Transverse colon (tissue), 4 donors: ENCODE measurements around the gene PTPN9. TPM values are rescaled to one million over a fixed set of nuclear protein-coding genes. Genes with fewer than 3 reads are reported as not detected.
A peak's percentile ranks its signal among the peaks of the same experiment; 100 is the strongest.

ENCODE experiments used
- DNase-seq: peaks from one replicate; pipeline ENCODE4 v3.0.0-alpha.2; 2019
- H3K27ac ChIP-seq, 4 donors: fragments of 200-600 bp; sonication (generic); 2 replicates each; pipeline ENCODE4 v1.5.1; 2016 to 2018; ENCODE audit warnings: inconsistent platforms in 4 of 4
- H3K27me3 ChIP-seq: fragments of 200-600 bp; sonication (generic); 2 replicates; pipeline ENCODE4 v1.5.1; 2017; ENCODE audit warnings: inconsistent platforms
- H3K36me3 ChIP-seq, 4 donors: fragments of 200-600 bp; sonication (generic); 2 replicates each; pipeline ENCODE4 v1.5.1; 2017 to 2019; ENCODE audit warnings: inconsistent platforms in 4 of 4
- H3K4me1 ChIP-seq, 4 donors: fragments of 200-600 bp; sonication (generic); 2 replicates each; pipeline ENCODE4 v1.5.1; 2017 to 2020; ENCODE audit warnings: inconsistent platforms in 4 of 4
- H3K4me3 ChIP-seq, 4 donors: fragments of 200-600 bp; sonication (generic); 1 replicate in 1 of 4; 2 replicates in 3 of 4; pipeline versions ENCODE4 v1.5.1 to v1.6.1; 2017 to 2019; ENCODE audit warnings: inconsistent platforms in 4 of 4
- H3K9me3 ChIP-seq, 2 donors: fragments of 200-600 bp; sonication (generic); 2 replicates each; pipeline ENCODE4 v1.5.1; 2017 to 2019; ENCODE audit warnings: inconsistent platforms in 2 of 2
- CTCF ChIP-seq, 5 experiments: fragments of 200-600 bp in 3 of 5; fragments of 450-650 bp in 2 of 5; sonication (generic) in 3 of 5; IDR thresholded peaks; 1 replicate in 2 of 5; 2 replicates in 3 of 5; pipeline ENCODE4 v1.5.1; 2016 to 2017; ENCODE audit warnings: antibody characterized with exemption in 5 of 5, inconsistent platforms in 3 of 5, mild to moderate bottlenecking in 2 of 5, moderate library complexity in 1 of 5
- EP300 ChIP-seq: sonication (generic); formaldehyde crosslinking; IDR thresholded peaks from one replicate; pipeline ENCODE4 v1.6.1; 2017; ENCODE audit warnings: antibody characterized with exemption, low read depth
- POLR2A ChIP-seq: fragments of 450-650 bp; IDR thresholded peaks from one replicate; pipeline ENCODE4 v1.6.1; 2016; ENCODE audit warnings: antibody characterized with exemption, mild to moderate bottlenecking, moderate library complexity
- POLR2AphosphoS5 ChIP-seq, 3 donors: sonication (generic); formaldehyde crosslinking; IDR thresholded peaks; one replicate each; pipeline ENCODE4 v1.6.1; 2016; ENCODE audit warnings: antibody characterized with exemption in 3 of 3
- WGBS, 2 donors: methylation state at CpG; one replicate each; pipeline ENCODE4 v1.1.5; 2018; ENCODE audit warnings: low coverage in 1 of 2; 5-methylcytosine and 5-hydroxymethylcytosine counted together
- in situ Hi-C, 4 donors: fragments of 200-750 bp; cut with MboI; loops; one replicate each; pipeline versions ENCODE4 v1.15.0 to v1.15.1; 2017; ENCODE audit warnings: low sequenced_read_pairs in 3 of 4, low pct_ligation_motif_present in 1 of 4, low pct_unique_long_range_greater_than_20kb in 1 of 4
- intact Hi-C: fragments of 100-400 bp; cut with DNase I; formaldehyde crosslinking; loops from one replicate; pipeline ENCODE4 v1.15.1; 2023; ENCODE audit warnings: low total_unique reads
- total RNA-seq, 4 donors: library from RNA; depleted of rRNA; stranded (reverse); fragments of >200 nt; gene quantifications; one replicate each; pipeline ENCODE4 v1.1.0, GENCODE V29; 2016

Gene PTPN9
- total RNA-seq, 4 donors from 2014 or later: 16.5 to 36.3 (median 29.6) TPM

- no peaks in the 10 kb centered on the region for H3K9me3 ChIP-seq
- H3K4me3 ChIP-seq: peak overlapping the region; percentile 39 to 86 (median 58)
- intact Hi-C loops: no loop called here
- peak; percentile 53 to 82 (median 74) for TF ChIP-seq POLR2AphosphoS5 (IDR thresholded peaks at IDR 0.05)
- no peak for TF ChIP-seq CTCF (IDR thresholded peaks at IDR 0.05)
- peak; percentile 80 for TF ChIP-seq POLR2A
- TF ChIP-seq EP300: no peak
- in situ Hi-C loops: loop anchor here in 1 of 4 donors (10.0 kb wide), 1 partner anchor 88 kb away; the partner anchor contains the start of gene MAN2C1
- WGBS, 2 donors: 0% methylated on average over 2 to 16 of the region's 16 CpGs
- peaks cover 12 to 30% (median 27%) of the 10 kb centered on the region in 4 donors for H3K4me1 ChIP-seq
- H3K27me3 ChIP-seq: no peaks in the 10 kb centered on the region
- peak; percentile 92 for DNase-seq
- H3K27ac ChIP-seq: peak overlapping the region; percentile 97 to 99 (median 98)
- H3K36me3 ChIP-seq: no peaks in the 10 kb centered on the region
These were observed 126.7 kb downstream of the PTPN9 start for GRCh38 chr15:75452364-75452864.

- Histone ChIP-seq H3K4me3 (peak within 1 kb of the TSS; percentile 55 to 86 (median 74)), H3K27ac (peak within 1 kb of the TSS; percentile 97 to 99 (median 98)), H3K9me3 (no peaks in the 10 kb centered on the region), H3K27me3 (no peaks in the 10 kb centered on the region), H3K4me1 (peaks cover 12 to 33% (median 25%) of the 10 kb centered on the region in 4 donors), H3K36me3 (no peaks in the 10 kb centered on the region)
- TF ChIP-seq POLR2AphosphoS5 (IDR thresholded peaks at IDR 0.05): peak; percentile 54 to 61 (median 58)
- TF ChIP-seq EP300: no peak
- in situ Hi-C loops: loop anchor here in 1 of 4 donors (10.0 kb wide), 1 partner anchor 87 kb away; the partner anchor contains the start of gene MAN2C1
- intact Hi-C loops: no loop called here
- 0% methylated on average over 6 to 39 of the region's 39 CpGs for WGBS, 2 donors
- peak; percentile 99 for DNase-seq
These were observed 127.3 kb downstream of the PTPN9 start, which contains the start of gene SIN3A for GRCh38 chr15:75451674-75452363. SIN3A (minus strand) TSS chr15:75451690; CDS start chr15:75430375, 21,315 bp downstream.

GRCh38 chr15:75451202-75451673 is 127.9 kb downstream of the PTPN9 start:
- TF ChIP-seq EP300 (no peak), POLR2A (no peak), POLR2AphosphoS5 (IDR thresholded peaks at IDR 0.05) (no peak), CTCF (IDR thresholded peaks at IDR 0.05) (no peak)
- Histone ChIP-seq H3K36me3 (no peaks in the 10 kb centered on the region), H3K27me3 (no peaks in the 10 kb centered on the region), H3K4me3 (peak overlapping the region; percentile 47 to 86 (median 74)), H3K9me3 (no peaks in the 10 kb centered on the region), H3K4me1 (peaks cover 14 to 34% (median 21%) of the 10 kb centered on the region in 4 donors), H3K27ac (peak overlapping the region; percentile 95 to 99 (median 97))
- in situ Hi-C loops (loop anchor here in 1 of 4 donors (10.0 kb wide), 1 partner anchor 86 kb away; the partner anchor contains the start of gene MAN2C1), intact Hi-C loops (no loop called here)
- WGBS, 2 donors: 2% methylated on average over 18 of the region's 45 CpGs; no CpG with 5 or more reads in 1 of the 2 donors
- no peak for DNase-seq

GRCh38 chr15:75450307-75451201 is 128.6 kb downstream of the PTPN9 start:
- Histone ChIP-seq H3K36me3 (no peaks in the 10 kb centered on the region), H3K9me3 (no peaks in the 10 kb centered on the region), H3K27me3 (no peaks in the 10 kb centered on the region), H3K4me1 (peaks cover 15 to 35% (median 20%) of the 10 kb centered on the region in 4 donors), H3K27ac (peak overlapping the region; percentile 95 to 99 (median 97)), H3K4me3 (peak overlapping the region; percentile 38 to 86 (median 74))
- in situ Hi-C loops: loop anchor here in 1 of 4 donors (10.0 kb wide), 1 partner anchor 86 kb away; the partner anchor contains the start of gene MAN2C1
- intact Hi-C loops: no loop called here
- DNase-seq: peak; percentile 98
- TF ChIP-seq EP300 (no peak), CTCF (IDR thresholded peaks at IDR 0.05) (no peak), POLR2A (peak; percentile 33), POLR2AphosphoS5 (IDR thresholded peaks at IDR 0.05) (peak; percentile 28 to 47 (median 33))
- WGBS, 2 donors: 0% methylated on average over 3 to 54 of the region's 62 CpGs
